22Rv1 (cell line): Measurements from ENCODE around the gene SCMH1.

ENCODE experiments used
- H3K27ac ChIP-seq: fragments of 450-650 bp; 2 replicates; pipeline ENCODE4 v1.5.1; 2017
- CTCF ChIP-seq: fragments of 450-650 bp; IDR thresholded peaks from 2 replicates; pipeline ENCODE4 v1.5.1; 2017; ENCODE audit warnings: mild to moderate bottlenecking
- ZFX ChIP-seq: fragments of 450-650 bp; IDR thresholded peaks from 2 replicates; pipeline ENCODE4 v1.6.1; 2017; ENCODE audit warnings: antibody characterized with exemption, borderline replicate concordance

The SCMH1 gene

DNA sequence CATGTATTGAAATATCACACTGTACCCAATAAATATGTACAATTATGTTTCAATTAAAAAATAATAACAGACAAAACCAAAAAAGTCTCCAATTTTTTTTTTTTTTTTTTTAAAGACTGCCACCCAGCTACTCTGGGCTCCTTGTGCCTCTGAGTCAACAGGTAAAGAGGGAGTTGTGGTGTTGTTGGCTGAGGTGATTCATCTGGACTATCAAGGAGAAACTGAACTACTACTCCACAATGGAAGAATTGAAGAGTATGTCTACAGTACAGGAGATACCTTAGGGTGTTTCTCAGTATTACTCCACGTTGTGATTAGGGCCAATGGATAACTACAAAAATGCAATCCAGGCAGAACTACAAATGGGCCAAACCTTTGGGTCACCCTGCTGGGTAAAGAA is 67.9 kb downstream of the SCMH1 start:
- no peak overlapping the region for H3K27ac ChIP-seq
- TF ChIP-seq ZFX = no peak
- TF ChIP-seq CTCF = no peak

DNA sequence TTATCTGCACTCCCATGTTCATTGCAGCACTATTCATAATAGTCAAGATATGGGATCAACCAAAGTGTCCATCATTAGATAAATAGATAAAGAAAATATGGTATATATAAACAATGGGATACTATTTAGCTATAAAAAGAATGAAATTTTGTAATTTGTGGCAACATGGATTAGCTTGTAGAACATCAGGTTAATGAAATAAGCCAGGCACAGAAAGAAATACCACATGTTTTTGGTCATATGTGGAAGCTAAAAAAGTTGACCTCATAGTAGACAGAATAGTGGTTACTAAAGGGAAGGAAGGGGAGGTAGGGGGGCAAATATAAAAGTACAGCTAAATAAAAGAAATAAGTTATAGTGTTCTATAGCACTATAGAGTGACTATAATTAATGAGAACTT is 68.5 kb downstream of the SCMH1 start:
- TF ChIP-seq CTCF = no peak
- no peak for TF ChIP-seq ZFX

GRCh38 chr1:41171266-41171874 is 70.7 kb downstream of the SCMH1 start:
- no peak overlapping the region for H3K27ac ChIP-seq
- TF ChIP-seq CTCF = no peak
- no peak for TF ChIP-seq ZFX

More for the DNA sequence above, 68.5 kb downstream of the SCMH1 start:
- no peak overlapping the region for H3K27ac ChIP-seq

- TF ChIP-seq CTCF (no peak), ZFX (no peak)
- H3K27ac ChIP-seq = no peak overlapping the region
Measured at GRCh38 chr1:41169799-41170180, 72.3 kb downstream of the SCMH1 start.

- no peak for TF ChIP-seq ZFX
- TF ChIP-seq CTCF = no peak
- no peak overlapping the region for H3K27ac ChIP-seq
Measured at GRCh38 chr1:41169066-41169798, 72.9 kb downstream of the SCMH1 start.

- TF ChIP-seq CTCF (no peak), ZFX (no peak)
- no peak overlapping the region for H3K27ac ChIP-seq
Measured at GRCh38 chr1:41167667-41168066, 74.4 kb downstream of the SCMH1 start.

DNA sequence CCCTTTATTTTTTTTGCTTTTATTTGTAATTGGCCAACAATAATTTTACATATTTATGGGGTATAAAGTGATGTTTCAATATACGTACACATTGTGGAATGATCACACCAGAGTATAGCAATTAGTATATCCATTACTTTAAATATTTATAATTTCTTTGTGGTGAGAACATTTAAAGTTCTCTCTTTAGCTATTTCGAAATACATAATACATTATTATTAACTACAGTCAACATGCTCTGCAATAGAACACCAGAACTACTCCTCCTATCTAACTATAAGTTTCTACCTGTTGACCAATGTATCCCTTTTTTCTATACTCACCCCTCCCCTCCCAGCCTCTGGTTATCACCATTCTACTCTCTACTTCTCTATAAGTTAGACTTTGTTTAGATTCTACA is 77.4 kb downstream of the SCMH1 start:
- no peak overlapping the region for H3K27ac ChIP-seq
- no peak for TF ChIP-seq CTCF
- no peak for TF ChIP-seq ZFX
